NCI-H2081 treated with DMSO at 0.1 percent for 48 hours (cell line): ENCODE data around the gene RPRML.
"Not testable (repeated sequence)": the region's sequence is repeated elsewhere in the genome, so short reads cannot be mapped to it uniquely, and the experiment has no call there.

ENCODE experiments used
- DNase-seq: peaks from one replicate; lab custom pipeline; 2025; lab: John Stamatoyannopoulos, UW

Gene RPRML

GRCh38 chr17:46979147-46979863 is at the start of gene RPRML:
RPRML (minus strand) TSS chr17:46979253; CDS start chr17:46979007, 246 bp downstream.
- no peak for DNase-seq

GRCh38 chr17:47016966-47017365 is 37.9 kb upstream of the RPRML start:
- not testable (repeated sequence) for DNase-seq

DNA sequence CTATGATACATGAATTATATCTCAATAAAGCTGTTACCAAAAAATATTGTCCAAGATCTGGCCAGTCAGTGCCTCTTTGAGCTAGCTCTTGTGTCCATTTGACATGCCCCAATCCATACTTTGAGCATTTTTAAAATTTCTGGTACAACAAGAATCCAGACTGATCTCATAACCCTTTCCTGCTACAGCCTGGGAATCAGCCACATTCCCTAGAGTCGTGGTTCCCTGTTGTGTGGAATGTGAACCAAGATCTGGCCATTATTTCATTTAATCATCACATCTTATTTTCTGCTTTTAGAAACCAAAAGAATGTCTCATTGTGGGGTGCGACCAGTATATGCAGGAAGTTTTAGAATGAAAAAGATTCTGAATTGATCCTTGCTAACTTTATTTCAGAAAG is 34.3 kb upstream of the RPRML start:
- DNase-seq = no peak

- no peak for DNase-seq
These were observed 33.4 kb upstream of the RPRML start for GRCh38 chr17:47012457-47012856.

- no peak for DNase-seq
These were observed 30.9 kb upstream of the RPRML start for GRCh38 chr17:47009759-47010594.

DNA sequence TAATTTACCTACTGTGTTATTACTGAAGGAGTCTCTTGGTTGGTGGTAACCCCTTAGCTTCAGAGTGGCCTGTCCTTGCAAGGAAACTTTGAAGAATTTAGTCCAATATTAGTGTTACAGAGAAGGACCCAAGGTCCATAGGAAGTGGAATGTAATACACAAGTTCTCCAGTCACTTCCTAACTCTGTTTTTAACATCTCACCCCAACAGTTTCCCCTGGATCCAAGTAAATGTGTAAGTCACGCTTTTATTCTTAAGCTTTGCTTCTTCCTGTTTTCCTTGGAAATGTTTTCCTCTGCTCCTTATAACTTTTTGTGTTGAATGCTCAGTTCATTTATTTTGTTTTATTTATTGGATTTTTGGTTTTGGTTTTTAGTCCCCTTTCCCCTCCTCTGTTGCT is 25.9 kb upstream of the RPRML start:
- no peak for DNase-seq

DNA sequence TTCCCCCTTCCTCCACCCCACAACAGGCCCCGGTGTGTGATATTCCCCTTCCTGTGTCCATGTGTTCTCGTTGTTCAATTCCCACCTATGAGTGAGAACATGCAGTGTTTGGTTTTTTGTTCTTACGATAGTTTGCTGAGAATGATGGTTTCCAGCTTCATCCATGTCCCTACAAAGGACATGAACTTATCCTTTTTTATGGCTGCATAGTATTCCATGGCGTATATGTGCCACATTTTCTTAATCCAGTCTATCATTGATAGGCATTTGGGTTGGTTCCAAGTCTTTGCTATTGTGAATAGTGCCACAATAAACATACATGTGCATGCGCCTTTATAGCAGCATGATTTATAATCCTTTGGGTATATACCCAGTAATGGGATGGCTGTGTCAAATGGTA is 24.8 kb upstream of the RPRML start:
- DNase-seq = not testable (repeated sequence)

GRCh38 chr17:46995841-46996571 is 17.0 kb upstream of the RPRML start:
- DNase-seq = no peak

- DNase-seq = no peak
These were observed 15.9 kb upstream of the RPRML start for GRCh38 chr17:46994993-46995392.

- DNase-seq = no peak
These were observed 12.6 kb upstream of the RPRML start for GRCh38 chr17:46991617-46992016.

DNA sequence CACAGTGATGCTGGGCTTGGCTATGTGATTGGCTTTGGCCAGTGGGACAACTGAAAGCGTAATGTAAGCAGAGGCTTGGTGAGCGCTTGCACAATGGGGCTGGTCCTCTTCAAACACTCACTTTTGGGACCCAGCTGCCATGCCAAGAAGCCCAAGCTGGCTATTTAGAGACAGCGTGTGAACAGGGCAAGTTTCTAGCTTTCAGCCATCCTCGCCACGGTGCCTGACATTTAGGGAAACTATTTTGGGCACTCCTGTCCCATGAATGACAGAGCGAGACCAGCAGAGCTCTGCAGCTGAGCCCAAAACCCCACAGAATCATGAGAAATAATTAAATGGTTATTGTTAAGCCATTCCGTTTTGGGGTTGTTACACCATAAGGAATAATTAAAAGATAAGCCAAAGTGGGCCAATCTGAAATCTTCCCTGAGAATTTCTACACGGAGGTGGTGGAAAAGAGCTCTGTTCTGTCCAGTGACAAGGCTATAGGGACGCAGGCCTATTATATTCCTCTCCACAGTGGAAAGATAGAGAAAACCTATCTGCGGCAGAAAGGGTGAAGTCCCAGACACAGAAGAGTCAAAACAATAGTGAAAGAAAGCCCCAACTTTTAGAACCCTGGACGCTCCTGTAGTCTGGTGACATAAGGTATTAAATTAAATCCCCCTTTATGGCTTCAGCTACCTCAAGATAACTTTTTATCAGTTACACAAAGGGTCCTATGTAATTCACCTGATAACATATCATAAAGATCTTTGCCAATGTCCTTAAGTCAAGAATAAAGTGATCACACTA is 10.8 kb upstream of the RPRML start:
- DNase-seq = no peak

DNA sequence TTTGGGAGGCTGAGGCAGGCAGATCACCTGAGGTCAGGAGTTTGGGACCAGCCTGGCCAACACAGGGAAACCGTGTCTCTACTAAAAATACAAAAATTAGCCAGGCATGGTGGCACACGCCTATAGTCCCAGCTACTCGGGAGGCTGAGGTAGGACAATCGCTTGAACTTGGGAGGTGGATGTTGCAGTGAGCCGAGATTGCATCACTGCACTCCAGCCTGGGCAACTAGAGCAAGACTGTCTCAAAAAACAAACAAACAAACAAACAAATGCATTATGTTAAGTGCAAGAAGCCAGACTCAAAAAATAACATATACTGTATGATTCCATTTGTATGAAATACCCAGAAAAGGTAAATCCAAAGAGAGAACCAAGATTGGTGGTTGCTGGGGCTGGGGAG is 8.9 kb upstream of the RPRML start:
- not testable (repeated sequence) for DNase-seq

- DNase-seq = no peak
These were observed 7.3 kb upstream of the RPRML start for GRCh38 chr17:46986366-46986765.

GRCh38 chr17:46984892-46985291 is 5.8 kb upstream of the RPRML start:
- peak; percentile 16 for DNase-seq

GRCh38 chr17:46984341-46984740 is 5.3 kb upstream of the RPRML start:
- DNase-seq = no peak

DNA sequence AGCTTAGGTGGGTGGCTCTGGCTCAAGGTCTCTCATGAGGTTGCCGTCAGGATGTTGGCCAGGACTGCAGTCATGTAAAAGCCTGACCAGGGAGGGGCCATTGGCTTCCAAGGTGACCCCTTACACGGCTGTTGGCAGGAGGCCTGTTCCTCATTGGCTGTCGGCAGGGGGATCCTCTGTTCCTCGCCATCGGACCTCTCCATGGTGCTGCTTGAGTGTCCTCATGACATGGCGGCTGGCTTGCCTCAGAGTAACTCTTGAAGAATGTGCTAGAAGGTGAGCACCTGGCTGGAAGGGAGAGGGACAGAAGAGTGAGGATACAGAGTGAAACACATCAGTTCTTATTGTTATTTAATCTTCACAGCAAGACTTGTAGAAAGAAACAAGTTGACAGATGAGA is 4.7 kb upstream of the RPRML start:
- no peak for DNase-seq

- DNase-seq = no peak
These were observed 3.5 kb upstream of the RPRML start for GRCh38 chr17:46982577-46982976.

DNA sequence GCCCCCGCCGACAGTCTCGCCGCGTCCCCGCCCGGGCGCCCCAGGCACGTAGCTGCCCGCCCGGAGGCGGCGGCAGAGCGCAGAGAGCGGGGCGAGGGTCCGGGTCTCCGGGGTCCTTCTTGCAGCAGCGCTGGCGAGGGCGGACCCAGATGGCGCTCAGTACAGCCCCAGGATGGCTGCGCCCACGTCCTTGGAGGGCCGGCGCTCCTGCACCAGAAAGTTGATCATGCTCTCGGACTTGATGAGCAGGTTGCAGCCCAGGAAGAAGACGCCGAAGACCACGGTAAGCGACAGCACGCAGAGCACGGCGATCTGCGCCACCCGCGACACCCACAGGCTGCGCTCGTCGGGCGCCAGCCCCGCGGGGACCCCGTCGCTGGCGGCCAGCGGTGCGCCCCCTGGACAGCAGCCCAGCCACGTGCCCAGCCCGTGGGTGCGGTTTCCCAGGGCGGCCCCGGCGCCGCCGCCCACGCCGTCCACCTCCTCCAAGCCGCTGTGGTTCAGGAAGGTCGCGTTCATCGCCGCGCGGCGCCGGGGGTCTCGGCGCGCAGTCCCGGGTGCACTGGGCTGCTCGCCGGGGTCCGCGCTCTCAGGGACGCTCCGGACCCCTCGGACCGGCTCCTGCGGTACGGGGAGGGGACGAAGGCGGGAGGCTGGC is 435 bp downstream of the RPRML start:
- no peak for DNase-seq

GRCh38 chr17:46977750-46978488 is 1.1 kb downstream of the RPRML start:
- DNase-seq = no peak

DNA sequence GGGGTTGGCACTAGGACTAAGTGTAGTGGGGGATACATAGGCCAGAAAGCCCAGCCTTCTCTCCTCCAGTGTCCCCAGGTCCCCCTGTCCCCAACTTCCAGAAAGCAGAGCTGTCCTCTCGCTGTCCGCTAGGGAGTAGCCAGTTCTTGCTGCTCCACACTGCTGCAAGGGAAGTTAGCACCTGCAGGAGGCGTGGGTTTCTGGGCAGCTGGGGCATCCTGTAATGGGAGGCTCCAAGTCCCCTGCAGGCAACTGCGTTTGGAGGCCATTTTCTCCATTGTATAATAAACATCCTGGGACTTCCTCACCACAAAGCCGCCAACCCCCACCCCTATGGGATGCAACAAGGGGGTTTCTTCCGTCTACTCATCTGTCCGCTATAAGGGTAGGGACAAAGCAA is 1.7 kb downstream of the RPRML start:
- no peak for DNase-seq
